ENCODE measurements around the gene ASH1L.
"Not testable (repeated sequence)": the region's sequence is repeated elsewhere in the genome, so short reads cannot be mapped to it uniquely, and the experiment has no call there.

ASH1L gene

GRCh38 chr1:155453141-155453540 is 109.5 kb downstream of the ASH1L start:
- TF ChIP-seq CTCF (conservative IDR thresholded peaks at IDR 0.05; ENCODE audit: low read depth, low read length): no peak
- DNase-seq (ENCODE audit: low read depth): no peak
- H3K4me3 ChIP-seq (ENCODE audit: low read length): no peak overlapping the region

- TF ChIP-seq CTCF (conservative IDR thresholded peaks at IDR 0.05; ENCODE audit: low read depth, low read length): no peak
- no peak overlapping the region for H3K4me3 ChIP-seq (ENCODE audit: low read length)
- DNase-seq (ENCODE audit: low read depth): no peak
Measured at GRCh38 chr1:155451199-155451598, 111.4 kb downstream of the ASH1L start.

- DNase-seq (ENCODE audit: low read depth); H3K4me3 ChIP-seq (ENCODE audit: low read length): not testable (repeated sequence)
Measured at GRCh38 chr1:155442431-155442830, 120.2 kb downstream of the ASH1L start.

GRCh38 chr1:155437405-155437804 is 125.2 kb downstream of the ASH1L start:
- TF ChIP-seq CTCF (conservative IDR thresholded peaks at IDR 0.05; ENCODE audit: low read depth, low read length): no peak
- no peak overlapping the region for H3K4me3 ChIP-seq (ENCODE audit: low read length)
- no peak for DNase-seq (ENCODE audit: low read depth)

GRCh38 chr1:155433831-155434389 is 128.7 kb downstream of the ASH1L start:
- not testable (repeated sequence) for H3K4me3 ChIP-seq (ENCODE audit: low read length); DNase-seq (ENCODE audit: low read depth)

GRCh38 chr1:155433128-155433830 is 129.3 kb downstream of the ASH1L start:
- not testable (repeated sequence) for H3K4me3 ChIP-seq (ENCODE audit: low read length)

GRCh38 chr1:155424091-155424490 is 138.5 kb downstream of the ASH1L start:
- no peak overlapping the region for H3K4me3 ChIP-seq (ENCODE audit: low read length)
- TF ChIP-seq CTCF (conservative IDR thresholded peaks at IDR 0.05; ENCODE audit: low read depth, low read length): no peak
- DNase-seq (ENCODE audit: low read depth): no peak

More at GRCh38 chr1:155433128-155433830, 129.3 kb downstream of the ASH1L start:
- not testable (repeated sequence) for DNase-seq (ENCODE audit: low read depth)

GRCh38 chr1:155420788-155421187 is 141.8 kb downstream of the ASH1L start:
- no peak for TF ChIP-seq CTCF (conservative IDR thresholded peaks at IDR 0.05; ENCODE audit: low read depth, low read length)
- no peak overlapping the region for H3K4me3 ChIP-seq (ENCODE audit: low read length)
- no peak for DNase-seq (ENCODE audit: low read depth)

GRCh38 chr1:155411840-155412239 is 150.8 kb downstream of the ASH1L start:
- not testable (repeated sequence) for DNase-seq (ENCODE audit: low read depth); H3K4me3 ChIP-seq (ENCODE audit: low read length)
